NCI-H2227 (cell line): ENCODE results near the gene BRICD5.
"Not testable (repeated sequence)": the region's sequence is repeated elsewhere in the genome, so short reads cannot be mapped to it uniquely, and the experiment has no call there.

Experiments used
- DNase-seq: peaks from one replicate; lab custom pipeline; 2025; ENCODE audit not compliant: unreplicated experiment; lab: John Stamatoyannopoulos, UW

Gene BRICD5

GRCh38 chr16:2223221-2223941 is 12.7 kb upstream of the BRICD5 start, which contains the start of gene E4F1:
TSS of gene E4F1 (plus strand) at chr16:2223591. CDS start at chr16:2223614, 23 bp downstream.
- DNase-seq, result peak; percentile 100

DNA sequence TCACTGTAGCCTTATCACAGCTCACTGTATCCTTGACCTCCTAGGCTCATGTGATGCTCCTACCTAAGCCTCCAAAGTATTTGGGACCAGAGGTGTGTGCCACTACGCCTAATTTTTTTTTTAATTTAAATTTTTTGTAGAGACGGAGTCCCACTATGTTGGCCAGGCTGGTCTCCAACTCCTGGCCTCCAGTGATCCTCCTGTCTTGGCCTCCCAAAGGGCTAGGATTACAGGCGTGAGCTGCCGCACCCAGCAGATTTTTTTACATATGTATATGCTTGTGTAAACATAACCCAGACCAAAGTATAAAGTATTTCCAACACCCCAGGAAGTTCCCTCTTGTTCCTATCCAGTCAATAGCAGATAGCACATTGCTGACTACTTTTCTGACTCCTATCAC is 5.7 kb upstream of the BRICD5 start:
- DNase-seq, result no peak

- no peak for DNase-seq
Observed at GRCh38 chr16:2214719-2214968, 4.0 kb upstream of the BRICD5 start, which contains the start of gene PGP. TSS of gene PGP (minus strand) at chr16:2214840. CDS start at chr16:2214777, 63 bp downstream.

- DNase-seq, result no peak
Observed at GRCh38 chr16:2213817-2214718, 3.4 kb upstream of the BRICD5 start.

GRCh38 chr16:2212362-2213324 is 2.0 kb upstream of the BRICD5 start:
- no peak for DNase-seq

GRCh38 chr16:2211923-2212347 is 1.3 kb upstream of the BRICD5 start:
- no peak for DNase-seq

DNA sequence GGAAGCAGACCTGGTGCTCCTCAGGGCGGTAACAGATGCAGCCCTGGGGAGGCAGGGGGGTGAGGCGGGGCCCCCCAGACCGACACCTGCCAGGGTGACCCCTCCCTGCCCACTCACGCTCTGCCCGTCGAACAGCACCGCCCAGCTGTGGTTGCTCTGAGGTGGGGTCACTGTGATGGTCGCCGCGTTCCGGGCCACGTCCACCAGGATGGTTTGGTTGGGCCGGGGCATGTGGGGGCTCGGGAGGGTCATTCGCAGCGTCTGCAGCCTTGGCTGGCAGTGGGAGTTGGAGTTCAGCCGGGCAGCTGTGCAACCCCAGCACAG is 692 bp downstream of the BRICD5 start:
- no peak for DNase-seq

DNA sequence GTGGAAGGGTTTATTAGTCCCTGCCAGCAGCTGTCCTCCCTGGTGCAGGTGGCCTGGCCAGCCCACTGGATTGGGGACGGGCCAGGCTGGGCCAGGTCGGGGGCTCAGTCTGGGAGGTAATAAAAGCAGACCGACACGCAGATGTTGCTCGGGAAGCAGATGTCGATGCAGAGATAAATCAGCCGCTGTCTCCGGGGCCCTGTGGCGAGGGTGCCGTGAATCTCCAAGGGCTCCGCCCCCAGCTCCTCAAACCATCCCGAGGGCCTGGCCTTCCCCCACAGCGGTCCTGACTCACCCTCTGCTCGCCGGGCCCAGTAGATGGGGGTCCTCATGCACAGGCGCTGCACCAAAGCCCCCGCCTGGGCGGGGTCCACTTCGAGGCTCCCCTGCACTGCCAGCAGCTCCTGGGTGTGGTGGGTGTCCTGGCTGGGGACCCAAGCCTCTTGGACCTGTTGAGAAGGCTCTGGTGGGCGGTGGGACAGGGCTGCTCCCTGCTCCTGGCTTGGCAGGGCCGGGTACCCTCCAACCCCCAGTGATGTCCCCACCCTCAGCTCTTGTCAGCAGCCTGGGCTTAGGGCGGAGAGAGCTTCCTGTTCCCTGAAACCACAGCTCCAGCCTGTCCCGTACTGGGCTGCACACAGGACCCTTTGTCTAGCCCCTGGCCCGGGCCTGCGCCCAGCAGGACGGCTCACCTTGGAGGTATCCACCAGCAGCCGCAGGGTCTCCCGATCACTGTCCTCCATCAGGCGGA is 1.2 kb downstream of the BRICD5 start:
- DNase-seq, result no peak

DNA sequence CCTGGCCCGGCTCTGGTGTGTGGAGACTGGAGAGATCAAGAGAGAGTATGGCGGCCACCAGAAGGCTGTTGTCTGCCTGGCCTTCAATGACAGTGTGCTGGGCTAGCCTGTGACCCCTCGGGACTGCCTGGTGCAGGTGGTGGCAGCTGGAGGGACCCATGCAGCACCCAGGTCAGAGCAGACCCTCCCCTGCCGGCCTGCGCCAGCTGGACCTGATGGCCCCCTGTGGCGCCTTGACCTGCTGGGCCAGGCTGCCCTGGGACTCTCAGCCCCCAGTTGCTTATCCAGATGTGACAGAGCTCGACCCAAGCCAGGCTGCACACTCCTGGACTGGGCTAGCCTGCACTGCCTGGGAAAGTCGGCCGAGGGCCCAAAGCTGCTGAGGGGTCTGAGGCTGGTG is 1.9 kb downstream of the BRICD5 start:
- no peak for DNase-seq

DNA sequence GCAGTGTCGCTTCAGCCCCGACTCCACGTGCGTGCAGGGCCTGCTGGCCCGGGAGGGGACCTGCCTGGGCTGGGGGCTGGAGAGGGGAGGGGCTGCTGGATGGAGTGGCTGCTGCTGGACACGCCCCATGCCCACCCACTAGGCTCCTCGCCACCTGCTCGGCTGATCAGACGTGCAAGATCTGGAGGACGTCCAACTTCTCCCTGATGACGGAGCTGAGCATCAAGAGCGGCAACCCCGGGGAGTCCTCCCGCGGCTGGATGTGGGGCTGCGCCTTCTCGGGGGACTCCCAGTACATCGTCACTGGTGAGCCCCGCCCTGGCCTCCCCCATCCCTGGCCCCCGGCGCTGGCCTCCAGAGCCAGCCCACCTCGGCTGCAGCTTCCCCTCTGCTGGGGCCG is 2.4 kb downstream of the BRICD5 start:
- peak; percentile 28 for DNase-seq

DNA sequence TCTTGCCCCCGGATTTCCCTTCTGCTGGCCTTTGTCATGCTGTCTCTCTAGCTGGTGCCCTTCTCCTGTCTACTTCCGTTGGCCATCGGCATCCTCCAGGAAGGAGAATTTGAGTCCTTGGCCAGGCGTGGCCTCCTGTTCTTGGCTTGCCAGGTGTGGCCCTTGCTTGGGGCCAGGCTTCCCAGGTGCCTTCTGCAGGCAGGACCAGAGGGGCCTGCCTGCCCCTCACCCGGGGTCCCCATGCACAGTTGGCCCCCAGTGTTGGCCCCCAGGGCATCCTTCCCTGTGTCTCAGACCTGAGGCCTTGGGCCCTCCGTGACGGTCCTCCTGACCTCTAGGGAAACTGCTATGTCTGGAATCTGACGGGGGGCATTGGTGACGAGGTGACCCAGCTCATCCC is 2.8 kb downstream of the BRICD5 start:
- no peak for DNase-seq

DNA sequence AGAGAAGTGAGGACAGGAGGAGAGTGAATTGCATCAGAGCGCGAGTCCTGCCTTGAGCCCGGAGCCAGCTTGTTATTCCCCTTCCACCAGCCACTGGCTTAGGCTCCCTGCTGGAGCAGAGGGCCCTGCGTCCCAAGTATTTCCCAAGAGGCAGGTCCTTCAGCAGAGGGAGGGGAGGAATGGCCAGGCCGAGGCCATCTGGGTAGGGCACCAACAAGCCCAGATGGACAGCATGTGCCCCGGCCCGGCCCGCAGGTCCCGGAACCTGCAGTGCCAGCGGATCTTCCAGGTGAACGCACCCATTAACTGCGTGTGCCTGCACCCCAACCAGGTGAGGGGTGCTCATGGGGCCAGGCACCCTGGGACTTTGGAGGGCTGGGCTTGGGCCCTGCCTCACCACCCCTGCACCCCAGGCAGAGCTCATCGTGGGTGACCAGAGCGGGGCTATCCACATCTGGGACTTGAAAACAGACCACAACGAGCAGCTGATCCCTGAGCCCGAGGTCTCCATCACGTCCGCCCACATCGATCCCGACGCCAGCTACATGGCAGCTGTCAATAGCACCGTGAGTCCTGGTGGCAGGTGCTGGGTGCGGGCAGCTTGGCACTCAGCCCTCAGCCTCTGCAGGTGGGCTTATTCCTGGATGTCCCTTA is 3.8 kb downstream of the BRICD5 start:
- no peak for DNase-seq

- DNase-seq, result no peak
Observed at GRCh38 chr16:2206420-2206779, 4.3 kb downstream of the BRICD5 start.

DNA sequence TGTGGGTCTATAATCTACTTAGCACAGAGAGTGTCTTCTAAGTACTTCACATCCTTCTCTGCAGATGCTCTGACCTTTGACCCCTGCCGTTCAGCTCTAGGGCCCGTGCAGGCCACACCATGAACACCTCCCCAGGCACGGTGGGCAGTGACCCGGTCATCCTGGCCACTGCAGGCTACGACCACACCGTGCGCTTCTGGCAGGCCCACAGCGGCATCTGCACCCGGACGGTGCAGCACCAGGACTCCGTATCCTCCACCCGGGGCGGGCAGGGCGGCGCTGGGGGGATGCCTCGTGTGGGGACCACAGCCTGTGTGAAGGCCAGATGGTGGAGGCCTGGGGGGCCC is 4.7 kb downstream of the BRICD5 start:
- no peak for DNase-seq

- peak; percentile 92 for DNase-seq
Observed at GRCh38 chr16:2205104-2205966, 5.3 kb downstream of the BRICD5 start, which contains the start of gene MLST8. TSS of gene MLST8 (plus strand) at chr16:2205454. CDS start at chr16:2206086, 632 bp downstream.

DNA sequence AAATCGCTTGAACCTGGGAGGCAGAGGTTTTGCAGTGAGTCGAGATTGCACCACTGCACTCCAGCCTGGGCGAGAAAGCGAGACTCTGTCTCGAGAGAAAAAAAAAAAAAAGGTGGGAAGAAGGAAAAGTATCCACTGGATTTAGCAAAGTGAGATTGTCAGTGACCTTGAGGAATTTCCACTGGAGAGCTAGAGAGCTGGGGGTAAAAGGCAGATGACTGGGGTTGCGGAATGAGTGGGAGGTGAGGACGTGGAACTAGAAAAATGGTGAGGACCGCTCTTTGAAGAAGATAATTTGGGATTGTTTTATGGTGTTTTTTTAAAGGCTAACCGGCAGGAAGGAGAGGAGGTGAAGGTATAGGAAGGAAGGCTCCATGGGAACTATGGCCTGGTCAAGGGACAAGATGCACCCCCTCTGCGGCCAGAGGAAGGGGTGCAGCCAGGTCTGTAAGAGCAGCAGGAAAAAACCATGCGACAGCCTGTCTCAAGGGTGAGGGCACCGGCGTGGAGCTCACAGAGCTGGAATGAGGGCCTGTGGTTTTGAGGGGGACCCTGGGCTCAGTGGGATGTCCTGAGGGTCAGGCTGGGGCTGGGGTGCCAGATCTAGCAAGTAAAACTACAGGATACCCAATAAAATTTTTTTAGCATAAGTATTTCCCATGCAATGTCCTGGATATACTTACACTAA is 6.1 kb downstream of the BRICD5 start:
- DNase-seq, result no peak

DNA sequence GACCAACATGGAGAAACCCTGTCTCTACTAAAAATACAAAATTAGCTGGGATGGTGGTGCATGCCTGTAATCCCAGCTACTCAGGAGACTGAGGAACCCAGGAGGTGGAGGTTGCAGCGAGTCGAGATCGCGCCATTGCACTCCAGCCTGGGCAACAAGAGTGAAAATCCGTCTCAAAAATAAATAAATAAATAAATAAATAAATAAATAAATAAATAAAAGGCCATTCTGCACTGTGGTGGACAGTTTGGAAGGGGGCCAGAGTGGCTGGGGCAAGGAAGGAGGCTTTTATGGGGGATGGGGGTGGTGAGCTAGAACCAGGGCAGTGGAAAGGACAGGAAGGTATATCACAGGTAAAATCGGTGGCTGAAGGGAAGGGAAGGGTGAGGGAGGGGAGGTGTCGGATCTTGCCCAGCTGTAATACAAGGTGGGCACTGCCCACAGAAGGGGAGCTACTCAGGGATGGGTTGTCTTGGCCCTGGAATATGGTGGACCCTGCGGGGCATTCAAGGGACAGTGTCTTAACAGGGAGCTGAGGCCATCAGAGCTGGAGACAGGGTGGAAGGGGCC is 7.5 kb downstream of the BRICD5 start:
- DNase-seq, result not testable (repeated sequence)

DNA sequence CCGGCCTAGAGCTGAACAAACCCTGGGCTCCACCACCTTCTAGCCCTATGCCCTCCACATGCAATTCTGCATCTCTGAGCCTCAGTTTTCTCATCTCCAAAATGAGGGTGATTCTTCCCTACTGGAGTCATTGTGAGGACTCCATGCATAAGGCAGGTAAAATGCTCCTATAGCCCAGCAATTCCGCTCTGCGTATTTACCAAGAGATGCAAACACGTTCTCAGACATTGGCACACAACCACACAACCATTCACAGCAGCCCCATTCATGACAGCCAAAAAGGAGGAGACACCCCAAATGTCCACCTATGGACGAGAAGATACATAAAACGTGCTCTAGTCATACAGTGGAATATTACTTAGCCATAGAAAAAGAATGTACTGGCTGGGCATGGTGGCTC is 10.3 kb downstream of the BRICD5 start:
- no peak for DNase-seq
